Lower leg skin (tissue), 4 donors: ENCODE data around the gene MEIS2. TPM values are rescaled to one million over a fixed set of nuclear protein-coding genes. Genes with fewer than 3 reads are reported as not detected.

ENCODE experiments used
- DNase-seq, 2 donors: peaks; one replicate each; pipeline ENCODE4 v3.0.0-alpha.2; 2019; ENCODE audit warnings: low spot score in 2 of 2
- H3K4me3 ChIP-seq: fragments of 200-600 bp; sonication (generic); 2 replicates; pipeline ENCODE4 v1.5.1; 2017; ENCODE audit warnings: mild to moderate bottlenecking, low read depth; ENCODE audit not compliant: poor library complexity, severe bottlenecking
- POLR2A ChIP-seq, 2 donors: fragments of 450-650 bp; IDR thresholded peaks; one replicate each; pipeline ENCODE4 v1.6.1; 2016 to 2017; ENCODE audit warnings: antibody characterized with exemption in 2 of 2, mild to moderate bottlenecking in 1 of 2, moderate library complexity in 1 of 2
- WGBS, 2 donors: methylation state at CpG; one replicate each; pipeline ENCODE4 v1.1.5; 2018; 5-methylcytosine and 5-hydroxymethylcytosine counted together
- intact Hi-C: fragments of 100-400 bp; cut with DNase I; formaldehyde crosslinking; loops from one replicate; pipeline ENCODE4 v1.15.0; 2023; ENCODE audit warnings: low total_unique reads
- total RNA-seq, 4 donors: library from RNA; depleted of rRNA; stranded (reverse); fragments of >200 nt; gene quantifications; one replicate each; pipeline ENCODE4 v1.1.0, GENCODE V29; 2016
- TF ChIP-seq, protein P1 (sequence below), 3 donors: fragments of 450-650 bp; IDR thresholded peaks; one replicate each; pipeline ENCODE4 v1.5.1; 2016; ENCODE audit warnings: antibody characterized with exemption in 3 of 3, mild to moderate bottlenecking in 3 of 3, moderate library complexity in 2 of 3

The MEIS2 gene
- total RNA-seq, 4 donors from 2014 or later: 12.9 to 18.5 (median 15.8) TPM

DNA sequence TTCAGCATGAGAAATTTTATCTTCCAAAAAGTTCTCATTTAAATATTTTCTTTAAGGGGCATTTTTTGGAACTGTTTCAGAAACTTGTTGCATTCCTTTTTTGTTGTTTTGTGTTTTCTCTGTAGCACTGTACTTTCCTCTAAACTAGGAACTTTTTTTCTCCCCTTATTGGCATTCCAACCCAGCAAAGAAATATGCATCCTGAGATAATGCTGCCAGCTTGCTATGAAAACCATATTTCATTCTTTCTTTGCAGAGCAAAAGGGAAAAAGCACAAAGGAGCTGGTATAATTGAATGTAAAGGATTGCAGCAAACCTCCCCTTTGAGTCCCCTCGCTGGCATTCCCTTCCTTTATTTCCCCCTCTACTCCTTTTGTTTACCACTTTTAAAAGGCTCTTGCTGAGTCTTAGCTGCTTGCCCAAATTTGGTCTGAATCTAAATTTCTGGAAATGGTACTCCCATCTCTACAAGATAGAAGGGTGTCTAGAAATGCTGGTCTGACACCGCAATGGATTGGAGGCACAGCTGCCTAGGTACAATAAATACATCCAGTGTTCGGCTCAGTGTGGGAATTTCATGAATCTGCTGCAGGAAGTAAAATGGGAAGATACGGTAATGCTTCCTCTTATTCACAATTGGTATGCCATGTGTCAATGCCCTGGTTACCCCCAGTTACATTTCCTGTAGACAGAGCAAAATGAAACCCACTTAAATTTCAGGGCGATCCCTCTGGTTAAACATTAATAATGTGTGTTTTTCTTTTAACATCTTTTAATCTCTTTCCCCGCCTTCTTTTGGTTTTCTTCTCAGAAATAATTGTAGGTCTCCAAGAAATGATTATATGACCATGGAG lies 156.6 kb downstream of the MEIS2 start:
- WGBS, 2 donors: 79 to 87% methylated on average over 6 of the region's 6 CpGs
- TF ChIP-seq, protein P1, sequence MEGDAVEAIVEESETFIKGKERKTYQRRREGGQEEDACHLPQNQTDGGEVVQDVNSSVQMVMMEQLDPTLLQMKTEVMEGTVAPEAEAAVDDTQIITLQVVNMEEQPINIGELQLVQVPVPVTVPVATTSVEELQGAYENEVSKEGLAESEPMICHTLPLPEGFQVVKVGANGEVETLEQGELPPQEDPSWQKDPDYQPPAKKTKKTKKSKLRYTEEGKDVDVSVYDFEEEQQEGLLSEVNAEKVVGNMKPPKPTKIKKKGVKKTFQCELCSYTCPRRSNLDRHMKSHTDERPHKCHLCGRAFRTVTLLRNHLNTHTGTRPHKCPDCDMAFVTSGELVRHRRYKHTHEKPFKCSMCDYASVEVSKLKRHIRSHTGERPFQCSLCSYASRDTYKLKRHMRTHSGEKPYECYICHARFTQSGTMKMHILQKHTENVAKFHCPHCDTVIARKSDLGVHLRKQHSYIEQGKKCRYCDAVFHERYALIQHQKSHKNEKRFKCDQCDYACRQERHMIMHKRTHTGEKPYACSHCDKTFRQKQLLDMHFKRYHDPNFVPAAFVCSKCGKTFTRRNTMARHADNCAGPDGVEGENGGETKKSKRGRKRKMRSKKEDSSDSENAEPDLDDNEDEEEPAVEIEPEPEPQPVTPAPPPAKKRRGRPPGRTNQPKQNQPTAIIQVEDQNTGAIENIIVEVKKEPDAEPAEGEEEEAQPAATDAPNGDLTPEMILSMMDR (IDR thresholded peaks at IDR 0.05): no peak
- TF ChIP-seq POLR2A (IDR thresholded peaks at IDR 0.05): no peak
- intact Hi-C loops: no loop called here
- DNase-seq: no peak
- no peak overlapping the region for H3K4me3 ChIP-seq

GRCh38 chr15:36942248-36942827 lies 158.0 kb downstream of the MEIS2 start:
- WGBS, 2 donors: 85 to 93% methylated on average over 6 of the region's 6 CpGs
- intact Hi-C loops: no loop called here
- no peak overlapping the region for H3K4me3 ChIP-seq
- TF ChIP-seq, protein P1 (IDR thresholded peaks at IDR 0.05): no peak
- no peak for TF ChIP-seq POLR2A (IDR thresholded peaks at IDR 0.05)
- DNase-seq: no peak

- 79 to 87% methylated on average over 4 of the region's 4 CpGs for WGBS, 2 donors
- TF ChIP-seq, protein P1 (IDR thresholded peaks at IDR 0.05): no peak
- no peak for TF ChIP-seq POLR2A (IDR thresholded peaks at IDR 0.05)
- H3K4me3 ChIP-seq: no peak overlapping the region
- no peak for DNase-seq
- intact Hi-C loops: no loop called here
Measured at GRCh38 chr15:36941798-36942197, 158.6 kb downstream of the MEIS2 start.

- no peak for DNase-seq
- H3K4me3 ChIP-seq: no peak overlapping the region
- TF ChIP-seq POLR2A (IDR thresholded peaks at IDR 0.05): no peak
- TF ChIP-seq, protein P1 (IDR thresholded peaks at IDR 0.05): no peak
- 88 to 92% methylated on average over 3 of the region's 3 CpGs for WGBS, 2 donors
- intact Hi-C loops: no loop called here
Measured at GRCh38 chr15:36940636-36941260, 159.6 kb downstream of the MEIS2 start.

GRCh38 chr15:36940219-36940618 lies 160.1 kb downstream of the MEIS2 start:
- H3K4me3 ChIP-seq: no peak overlapping the region
- intact Hi-C loops: no loop called here
- 89 to 90% methylated on average over 3 of the region's 3 CpGs for WGBS, 2 donors
- no peak for DNase-seq
- no peak for TF ChIP-seq POLR2A (IDR thresholded peaks at IDR 0.05)
- TF ChIP-seq, protein P1 (IDR thresholded peaks at IDR 0.05): no peak
